GM13977 (cell line): ENCODE measurements around the gene LCE1B.

ENCODE experiments used
- DNase-seq: peaks from one replicate; pipeline ENCODE4 v3.0.0; 2012; ENCODE audit warnings: low spot score
- CTCF ChIP-seq: IDR thresholded peaks from 2 replicates; pipeline ENCODE4 v1.5.1; 2012; ENCODE audit warnings: mild to moderate bottlenecking, control low read depth; ENCODE audit not compliant: insufficient read depth; ENCODE audit errors: extremely low read depth, missing control alignments
- in situ Hi-C: fragments of 300-500 bp; cut with MboI; formaldehyde crosslinking; loops from one replicate; pipeline ENCODE4 v1.12.0; 2022; ENCODE audit warnings: low sequenced_read_pairs, low pct_unique_long_range_greater_than_20kb, mixed read lengths, inconsistent platforms; ENCODE audit not compliant: unreplicated experiment

LCE1B gene

GRCh38 chr1:152811671-152812070 lies at the start of gene LCE1B:
LCE1B (plus strand) TSS chr1:152811971; CDS start chr1:152812447, 476 bp downstream.
- TF ChIP-seq CTCF: no peak
- in situ Hi-C loops: no loop called here
- no peak for DNase-seq

- in situ Hi-C loops: no loop called here
- no peak for DNase-seq
- no peak for TF ChIP-seq CTCF
Observed at GRCh38 chr1:152768847-152769533, 42.8 kb upstream of the LCE1B start.

GRCh38 chr1:152770411-152770810 lies 41.4 kb upstream of the LCE1B start:
- in situ Hi-C loops: no loop called here
- DNase-seq: no peak
- no peak for TF ChIP-seq CTCF

GRCh38 chr1:152774875-152775274 lies 36.9 kb upstream of the LCE1B start, which contains the start of gene LCE1F:
LCE1F (plus strand) TSS chr1:152775140; CDS start chr1:152776372, 1,232 bp downstream.
- in situ Hi-C loops: no loop called here
- no peak for DNase-seq

GRCh38 chr1:152776361-152776760 lies 35.4 kb upstream of the LCE1B start:
- in situ Hi-C loops: no loop called here

More at GRCh38 chr1:152774875-152775274, 36.9 kb upstream of the LCE1B start, which contains the start of gene LCE1F:
- no peak for TF ChIP-seq CTCF

GRCh38 chr1:152777510-152778137 lies 34.1 kb upstream of the LCE1B start:
- in situ Hi-C loops: no loop called here
- peak; percentile 49 for TF ChIP-seq CTCF
- DNase-seq: peak; percentile 43

More at GRCh38 chr1:152776361-152776760, 35.4 kb upstream of the LCE1B start:
- DNase-seq: no peak
- TF ChIP-seq CTCF: no peak
